ENCODE results near the gene RAMACL. TPM values are rescaled to one million over a fixed set of nuclear protein-coding genes. Genes with fewer than 3 reads are reported as not detected.

Gene RAMACL
- total RNA-seq, 2 donors from 2014 or later: 0.44 to 0.82 TPM

GRCh38 chr6:166613027-166613426, 26.5 kb upstream of the RAMACL start:
- no peak overlapping the region for H3K27ac Mint-ChIP-seq
- H3K9me3 ChIP-seq (ENCODE audit: control insufficient read depth, low read length, poor library complexity, severe bottlenecking): no peaks in the 10 kb centered on the region
- DNase-seq (no peak), ATAC-seq (no peak)
- no peak overlapping the region for H3K4me3 Mint-ChIP-seq
- H3K36me3 Mint-ChIP-seq (ENCODE audit: low read depth): peaks cover 2% of the 10 kb centered on the region
- H3K4me1 Mint-ChIP-seq: peaks cover 11% of the 10 kb centered on the region
- peaks cover 6% of the 10 kb centered on the region for H3K27me3 Mint-ChIP-seq

DNA sequence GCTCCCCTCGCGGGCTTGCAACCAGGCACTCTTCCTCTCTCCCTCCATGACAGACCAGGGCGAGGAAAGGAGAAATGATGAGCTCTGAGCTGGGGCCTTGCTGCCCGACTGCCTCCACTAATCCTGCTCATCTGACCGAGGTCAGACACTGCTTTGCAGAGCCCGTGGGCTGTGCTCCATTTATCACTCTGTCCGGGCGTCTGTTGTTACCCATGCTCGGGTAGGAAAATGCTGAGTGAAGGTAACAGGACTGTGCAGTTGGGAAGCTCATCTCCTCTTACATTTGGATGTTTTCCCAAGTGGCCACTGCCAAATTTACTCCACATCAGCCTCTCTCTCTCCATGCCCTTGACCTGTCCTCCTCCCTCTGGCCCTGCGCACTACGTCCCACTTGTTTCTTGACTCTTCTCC, 26.0 kb upstream of the RAMACL start:
- no peak for ATAC-seq
- Mint-ChIP-seq H3K27ac (no peak overlapping the region), H3K4me3 (no peak overlapping the region), H3K36me3 (ENCODE audit: low read depth) (peaks cover 2% of the 10 kb centered on the region), H3K4me1 (peaks cover 11% of the 10 kb centered on the region), H3K27me3 (peaks cover 6% of the 10 kb centered on the region)
- H3K9me3 ChIP-seq (ENCODE audit: control insufficient read depth, low read length, poor library complexity, severe bottlenecking): no peaks in the 10 kb centered on the region
- no peak for DNase-seq

DNA sequence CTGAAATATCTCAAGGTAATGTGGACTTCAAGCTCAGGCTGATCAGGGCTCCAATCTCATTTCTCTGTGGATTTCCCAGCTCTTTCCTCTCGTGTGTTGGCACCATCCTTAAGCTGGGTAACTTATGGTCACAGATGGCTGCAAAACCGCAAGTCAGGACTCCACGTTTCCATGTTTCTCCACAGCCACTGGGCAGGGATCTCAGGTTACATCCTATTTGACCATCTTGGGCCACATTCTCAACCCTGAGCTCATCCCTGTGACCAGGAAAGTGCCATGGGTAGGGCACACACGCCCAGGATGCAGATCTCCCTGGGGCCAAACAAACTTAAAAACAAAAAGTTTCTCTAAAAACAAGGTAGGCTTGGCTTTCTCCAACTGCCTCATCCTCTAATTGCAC, 25.2 kb upstream of the RAMACL start:
- ATAC-seq (no peak), DNase-seq (no peak)
- no peaks in the 10 kb centered on the region for H3K9me3 ChIP-seq (ENCODE audit: control insufficient read depth, low read length, poor library complexity, severe bottlenecking)
- Mint-ChIP-seq H3K27ac (no peak overlapping the region), H3K36me3 (ENCODE audit: low read depth) (peaks cover 2% of the 10 kb centered on the region), H3K4me1 (peaks cover 10% of the 10 kb centered on the region), H3K27me3 (peaks cover 6% of the 10 kb centered on the region), H3K4me3 (no peak overlapping the region)

- DNase-seq (no peak), ATAC-seq (no peak)
- H3K36me3 Mint-ChIP-seq (ENCODE audit: low read depth): peaks cover under 1% of the 10 kb centered on the region
- no peak overlapping the region for H3K4me3 Mint-ChIP-seq
- H3K4me1 Mint-ChIP-seq: peaks cover 8% of the 10 kb centered on the region
- peaks cover 5% of the 10 kb centered on the region for H3K27me3 Mint-ChIP-seq
- H3K27ac Mint-ChIP-seq: no peak overlapping the region
- H3K9me3 ChIP-seq (ENCODE audit: control insufficient read depth, low read length, poor library complexity, severe bottlenecking): no peaks in the 10 kb centered on the region
Measured at GRCh38 chr6:166610069-166610468, 23.6 kb upstream of the RAMACL start.

- H3K27me3 Mint-ChIP-seq: no peaks in the 10 kb centered on the region
- H3K4me3 Mint-ChIP-seq: no peak overlapping the region
- H3K9me3 ChIP-seq (ENCODE audit: control insufficient read depth, low read length, poor library complexity, severe bottlenecking): no peaks in the 10 kb centered on the region
- H3K4me1 Mint-ChIP-seq: peaks cover 2% of the 10 kb centered on the region
- ATAC-seq (no peak), DNase-seq (no peak)
- no peak overlapping the region for H3K27ac Mint-ChIP-seq
- H3K36me3 Mint-ChIP-seq (ENCODE audit: low read depth): no peaks in the 10 kb centered on the region
Measured at GRCh38 chr6:166608774-166609173, 22.3 kb upstream of the RAMACL start.

- Mint-ChIP-seq H3K36me3 (ENCODE audit: low read depth) (peaks cover 1% of the 10 kb centered on the region), H3K4me1 (no peaks in the 10 kb centered on the region), H3K27ac (no peak overlapping the region), H3K27me3 (no peaks in the 10 kb centered on the region), H3K4me3 (no peak overlapping the region)
- no peak for ATAC-seq
- no peaks in the 10 kb centered on the region for H3K9me3 ChIP-seq (ENCODE audit: control insufficient read depth, low read length, poor library complexity, severe bottlenecking)
- no peak for DNase-seq
Measured at GRCh38 chr6:166605752-166606151, 19.3 kb upstream of the RAMACL start.

- H3K27ac Mint-ChIP-seq: no peak overlapping the region
- H3K4me3 Mint-ChIP-seq: no peak overlapping the region
- no peaks in the 10 kb centered on the region for H3K27me3 Mint-ChIP-seq
- H3K9me3 ChIP-seq (ENCODE audit: control insufficient read depth, low read length, poor library complexity, severe bottlenecking): no peaks in the 10 kb centered on the region
- H3K4me1 Mint-ChIP-seq: no peaks in the 10 kb centered on the region
- ATAC-seq (no peak), DNase-seq (no peak)
- peaks cover 2% of the 10 kb centered on the region for H3K36me3 Mint-ChIP-seq (ENCODE audit: low read depth)
Measured at GRCh38 chr6:166604911-166605310, 18.4 kb upstream of the RAMACL start.

GRCh38 chr6:166604328-166604727, 17.9 kb upstream of the RAMACL start:
- ATAC-seq: no peak
- H3K36me3 Mint-ChIP-seq (ENCODE audit: low read depth): peaks cover 2% of the 10 kb centered on the region
- peaks cover 2% of the 10 kb centered on the region for H3K4me1 Mint-ChIP-seq
- no peak for DNase-seq
- H3K27me3 Mint-ChIP-seq: no peaks in the 10 kb centered on the region
- no peak overlapping the region for H3K4me3 Mint-ChIP-seq
- H3K27ac Mint-ChIP-seq: no peak overlapping the region
- H3K9me3 ChIP-seq (ENCODE audit: control insufficient read depth, low read length, poor library complexity, severe bottlenecking): no peaks in the 10 kb centered on the region

GRCh38 chr6:166603043-166603690, 16.7 kb upstream of the RAMACL start:
- H3K36me3 Mint-ChIP-seq (ENCODE audit: low read depth): peaks cover 2% of the 10 kb centered on the region
- H3K27me3 Mint-ChIP-seq: no peaks in the 10 kb centered on the region
- H3K9me3 ChIP-seq (ENCODE audit: control insufficient read depth, low read length, poor library complexity, severe bottlenecking): no peaks in the 10 kb centered on the region
- H3K4me3 Mint-ChIP-seq: no peak overlapping the region
- H3K4me1 Mint-ChIP-seq: peaks cover 2% of the 10 kb centered on the region
- H3K27ac Mint-ChIP-seq: no peak overlapping the region
- DNase-seq (no peak), ATAC-seq (no peak)

DNA sequence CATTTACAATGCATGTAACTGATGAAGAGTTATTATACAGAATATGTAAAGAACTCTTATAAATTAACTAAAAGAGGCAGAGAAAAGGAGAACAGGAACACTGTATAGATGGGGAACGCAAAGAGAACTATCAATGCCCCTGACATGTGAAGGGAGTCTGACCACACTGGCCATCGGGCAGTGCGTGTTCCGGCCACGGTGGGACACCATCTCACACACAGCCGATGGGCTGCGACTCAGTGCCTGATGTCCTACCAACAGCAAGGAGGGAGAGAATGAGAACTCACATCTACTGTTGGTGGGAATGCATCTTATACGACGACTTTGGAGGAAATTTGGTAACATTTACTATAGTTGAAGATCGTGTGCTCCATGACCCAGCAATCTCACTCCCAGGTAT, 15.5 kb upstream of the RAMACL start:
- DNase-seq: no peak
- Mint-ChIP-seq H3K4me1 (peaks cover 2% of the 10 kb centered on the region), H3K36me3 (ENCODE audit: low read depth) (peaks cover 2% of the 10 kb centered on the region), H3K4me3 (no peak overlapping the region), H3K27ac (no peak overlapping the region), H3K27me3 (no peaks in the 10 kb centered on the region)
- H3K9me3 ChIP-seq (ENCODE audit: control insufficient read depth, low read length, poor library complexity, severe bottlenecking): no peaks in the 10 kb centered on the region
- no peak for ATAC-seq

DNA sequence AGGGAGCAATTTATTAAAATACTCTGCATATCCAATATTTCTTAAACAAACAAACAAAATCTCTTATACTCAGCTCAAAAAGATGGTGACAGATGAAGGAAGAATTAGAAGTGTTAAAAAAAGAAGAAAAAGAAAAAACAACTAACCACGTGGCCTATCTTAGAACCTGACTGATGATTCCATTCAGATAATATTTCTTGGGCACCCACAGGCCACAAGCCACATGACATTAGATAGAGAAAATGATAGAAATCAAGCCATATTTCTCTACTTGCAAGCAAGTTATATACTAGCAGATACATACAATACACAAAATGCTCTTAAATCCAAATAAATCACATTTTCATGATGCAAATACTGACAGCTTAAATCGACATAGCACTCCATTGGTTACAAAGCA, 14.5 kb upstream of the RAMACL start:
- H3K4me1 Mint-ChIP-seq: peaks cover 2% of the 10 kb centered on the region
- no peak overlapping the region for H3K27ac Mint-ChIP-seq
- H3K4me3 Mint-ChIP-seq: no peak overlapping the region
- H3K9me3 ChIP-seq (ENCODE audit: control insufficient read depth, low read length, poor library complexity, severe bottlenecking): no peaks in the 10 kb centered on the region
- ATAC-seq: no peak
- no peaks in the 10 kb centered on the region for H3K27me3 Mint-ChIP-seq
- no peak for DNase-seq
- H3K36me3 Mint-ChIP-seq (ENCODE audit: low read depth): peaks cover 5% of the 10 kb centered on the region

DNA sequence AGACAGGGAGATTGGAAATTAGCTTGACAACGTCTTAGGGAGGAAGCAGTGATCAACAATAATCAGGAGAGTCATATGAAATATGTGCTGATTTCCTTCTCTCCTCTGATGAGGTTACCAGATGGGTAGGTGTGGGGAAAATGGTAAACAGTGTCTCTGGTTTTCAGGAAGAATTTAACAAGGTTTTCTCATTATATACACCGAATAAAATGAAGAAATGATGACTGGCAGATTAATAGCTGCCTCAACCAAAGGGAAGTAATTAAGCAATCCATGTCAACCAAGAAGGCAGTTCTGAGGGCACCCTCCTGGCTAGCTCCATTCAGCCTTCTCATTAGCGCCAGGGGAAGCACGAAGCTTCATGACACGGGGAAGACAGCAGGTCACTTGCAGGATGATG, 12.7 kb upstream of the RAMACL start:
- no peak for DNase-seq
- Mint-ChIP-seq H3K36me3 (ENCODE audit: low read depth) (peaks cover 5% of the 10 kb centered on the region), H3K27me3 (no peaks in the 10 kb centered on the region), H3K4me1 (peaks cover 2% of the 10 kb centered on the region), H3K27ac (peak overlapping the region; percentile 1), H3K4me3 (no peak overlapping the region)
- H3K9me3 ChIP-seq (ENCODE audit: control insufficient read depth, low read length, poor library complexity, severe bottlenecking): no peaks in the 10 kb centered on the region
- no peak for ATAC-seq

GRCh38 chr6:166598441-166599138, 12.1 kb upstream of the RAMACL start:
- peaks cover 2% of the 10 kb centered on the region for H3K4me1 Mint-ChIP-seq
- no peaks in the 10 kb centered on the region for H3K9me3 ChIP-seq (ENCODE audit: control insufficient read depth, low read length, poor library complexity, severe bottlenecking)
- H3K27ac Mint-ChIP-seq: peak overlapping the region; percentile 1
- H3K4me3 Mint-ChIP-seq: no peak overlapping the region
- no peaks in the 10 kb centered on the region for H3K27me3 Mint-ChIP-seq
- no peak for DNase-seq
- no peak for ATAC-seq
- peaks cover 5% of the 10 kb centered on the region for H3K36me3 Mint-ChIP-seq (ENCODE audit: low read depth)
